ENCODE results near the gene CTNS. TPM values are rescaled to one million over a fixed set of nuclear protein-coding genes. Genes with fewer than 3 reads are reported as not detected.
"Not testable (repeated sequence)": the region's sequence is repeated elsewhere in the genome, so short reads cannot be mapped to it uniquely, and the experiment has no call there.

The CTNS gene
- polyA plus RNA-seq, 12 donors: 6.9 to 15.0 (median 8.8) TPM; not detected in 1

GRCh38 chr17:3682033-3682432, 45.5 kb downstream of the CTNS start:
- DNase-seq: no peak

GRCh38 chr17:3683054-3683511, 46.5 kb downstream of the CTNS start:
- no peak for DNase-seq

GRCh38 chr17:3685174-3685573, 48.6 kb downstream of the CTNS start:
- no peak for DNase-seq

- no peak for DNase-seq
Measured at GRCh38 chr17:3688027-3688553, 51.5 kb downstream of the CTNS start.

GRCh38 chr17:3688852-3689261, 52.3 kb downstream of the CTNS start:
- no peak for DNase-seq

GRCh38 chr17:3689262-3690093, 52.9 kb downstream of the CTNS start:
- DNase-seq: no peak

GRCh38 chr17:3690094-3690715, 53.6 kb downstream of the CTNS start:
- DNase-seq: no peak

- DNase-seq: no peak
Measured at GRCh38 chr17:3691617-3692067, 55.1 kb downstream of the CTNS start.

- no peak for DNase-seq
Measured at GRCh38 chr17:3692346-3692745, 55.8 kb downstream of the CTNS start.

- DNase-seq: no peak
Measured at GRCh38 chr17:3693141-3693540, 56.6 kb downstream of the CTNS start.

GRCh38 chr17:3693829-3694231, 57.3 kb downstream of the CTNS start:
- no peak for DNase-seq

- DNase-seq: no peak
Measured at GRCh38 chr17:3695129-3695722, 58.7 kb downstream of the CTNS start.

- peak; percentile 21 for DNase-seq
Measured at GRCh38 chr17:3695723-3696411, 59.3 kb downstream of the CTNS start, which contains the start of gene P2RX5. Gene P2RX5, minus strand, starts transcription at chr17:3696155. Its CDS starts 150 bp downstream, at chr17:3696005.

- no peak for DNase-seq
Measured at GRCh38 chr17:3697103-3697476, 60.5 kb downstream of the CTNS start.

GRCh38 chr17:3698139-3698538, 61.6 kb downstream of the CTNS start:
- DNase-seq: no peak

GRCh38 chr17:3699951-3700350, 63.4 kb downstream of the CTNS start:
- DNase-seq: no peak

GRCh38 chr17:3702041-3702539, 65.5 kb downstream of the CTNS start:
- not testable (repeated sequence) for DNase-seq

- no peak for DNase-seq
Measured at GRCh38 chr17:3704931-3705717, 68.6 kb downstream of the CTNS start.

GRCh38 chr17:3705718-3705984, 69.1 kb downstream of the CTNS start:
- DNase-seq: not testable (repeated sequence)

- DNase-seq: no peak
Measured at GRCh38 chr17:3708366-3708765, 71.8 kb downstream of the CTNS start.

- DNase-seq: no peak
Measured at GRCh38 chr17:3710951-3711383, 74.4 kb downstream of the CTNS start.
